NCI-H510A treated with DMSO at 0.1 percent for 48 hours (cell line): ENCODE measurements around the gene PPIP5K1.
"Not testable (repeated sequence)": the region's sequence is repeated elsewhere in the genome, so short reads cannot be mapped to it uniquely, and the experiment has no call there.

Experiments used
- DNase-seq: peaks from one replicate; lab custom pipeline; 2025; lab: John Stamatoyannopoulos, UW

PPIP5K1 gene

DNA sequence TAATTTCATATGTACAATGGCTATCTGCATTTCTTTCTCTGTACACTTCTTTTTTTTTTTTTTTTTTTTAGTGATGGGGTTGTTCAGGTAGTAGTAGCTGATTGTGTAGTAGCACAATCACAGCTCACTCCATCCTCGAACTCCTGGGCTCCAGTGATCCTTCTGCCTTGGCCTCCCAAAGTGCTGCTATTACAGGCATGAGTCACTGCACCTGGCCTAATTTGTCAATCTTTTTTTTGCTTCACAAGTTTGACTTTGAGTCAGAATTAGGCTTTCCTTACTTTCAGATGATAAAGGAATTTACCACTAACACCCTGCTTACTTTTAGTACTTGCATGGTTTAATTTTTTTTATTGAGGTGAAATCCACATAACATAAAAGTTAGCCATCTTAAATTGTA, 44.6 kb downstream of the PPIP5K1 start:
- DNase-seq: no peak

DNA sequence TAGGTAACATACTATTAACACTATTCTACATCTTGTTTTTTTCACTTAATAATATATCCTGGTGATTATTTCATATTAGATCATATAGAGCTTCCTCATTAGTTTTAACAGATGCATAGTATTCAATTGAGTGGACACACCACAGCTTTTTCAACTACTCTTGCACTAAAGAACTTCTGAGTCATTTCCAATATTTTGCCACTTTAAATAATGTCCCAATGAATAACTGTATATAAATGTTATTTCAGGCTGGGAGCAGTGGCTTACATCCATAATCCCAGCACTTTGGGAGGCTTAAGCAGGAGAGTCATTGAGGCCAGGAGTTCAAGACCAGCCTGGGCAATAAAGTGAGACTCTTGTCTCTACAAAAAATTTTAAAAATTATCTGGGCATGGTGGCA, 45.7 kb downstream of the PPIP5K1 start:
- DNase-seq: no peak

DNA sequence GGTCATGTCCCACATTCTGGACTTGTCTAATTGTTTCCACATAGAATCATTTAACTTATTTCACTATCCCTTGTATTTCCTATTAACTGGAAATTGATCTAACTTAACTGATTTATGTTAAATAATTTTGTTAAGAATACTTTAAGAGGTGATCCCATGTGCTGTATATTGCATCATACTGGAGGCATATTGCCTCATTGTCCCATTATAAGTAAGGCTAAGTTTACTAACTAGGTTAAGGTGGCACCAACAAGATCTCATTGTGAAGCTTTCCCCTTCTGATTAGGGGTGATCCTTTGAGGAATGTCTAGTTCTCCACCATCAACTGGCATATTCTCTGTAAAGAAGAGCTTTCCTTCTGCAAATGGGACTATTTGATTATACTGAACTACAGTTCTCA, 48.2 kb downstream of the PPIP5K1 start:
- DNase-seq: no peak

DNA sequence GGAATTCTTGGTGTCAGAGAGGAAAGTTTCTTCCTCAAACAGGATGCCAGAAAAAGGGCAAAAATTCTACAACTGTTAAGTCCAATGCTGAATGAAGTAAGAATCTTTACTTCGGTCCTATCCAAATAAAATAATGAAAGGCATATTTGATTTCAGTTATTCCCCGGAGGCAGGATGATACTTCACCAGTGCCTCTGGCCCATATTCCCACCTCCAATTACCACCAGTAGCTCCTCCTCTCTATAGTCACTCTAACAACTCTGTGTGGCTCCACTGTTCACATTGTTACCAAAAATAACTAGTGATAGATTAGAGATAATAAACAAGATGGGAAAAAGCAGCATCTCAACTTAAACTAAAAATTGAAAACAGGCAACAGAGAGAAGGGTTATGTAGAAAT, 51.9 kb downstream of the PPIP5K1 start:
- DNase-seq: no peak

DNA sequence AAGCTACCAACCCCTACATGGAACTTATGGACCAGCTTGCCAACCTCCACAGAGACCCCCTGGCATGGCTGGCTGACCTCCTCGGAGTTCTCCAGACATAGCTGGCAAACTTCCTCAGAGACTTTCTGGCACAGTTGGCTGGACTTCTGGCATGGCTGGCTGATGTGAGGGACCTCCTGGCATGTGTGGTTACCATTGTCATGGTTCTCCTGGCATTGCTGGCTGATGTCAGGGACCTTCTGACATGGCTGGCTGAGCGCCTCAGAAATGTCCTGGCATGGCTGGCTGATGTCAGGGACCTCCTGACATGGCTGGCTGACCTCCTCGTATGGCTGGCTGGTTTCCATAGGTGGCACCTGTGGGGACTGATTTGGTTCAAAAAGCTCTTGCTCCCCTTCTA, 55.1 kb downstream of the PPIP5K1 start:
- no peak for DNase-seq

DNA sequence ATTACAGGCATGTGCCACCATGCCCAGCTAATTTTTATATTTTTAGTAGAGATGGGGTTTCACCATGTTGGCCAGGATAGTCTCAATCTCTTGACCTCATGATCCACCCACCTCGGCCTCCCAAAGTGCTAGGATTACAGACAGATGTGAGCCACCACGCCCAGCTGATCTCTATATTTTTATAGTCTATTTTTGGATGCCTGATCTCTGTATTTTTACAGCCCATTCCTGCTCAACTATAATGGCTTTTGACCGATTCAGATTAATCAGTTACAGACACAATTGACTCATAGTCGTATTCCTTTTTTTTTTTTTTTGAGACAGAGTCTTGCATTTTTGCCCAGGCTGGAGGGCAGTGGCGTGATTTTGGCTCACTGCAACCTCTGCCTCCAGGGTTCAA, 57.2 kb downstream of the PPIP5K1 start:
- not testable (repeated sequence) for DNase-seq

DNA sequence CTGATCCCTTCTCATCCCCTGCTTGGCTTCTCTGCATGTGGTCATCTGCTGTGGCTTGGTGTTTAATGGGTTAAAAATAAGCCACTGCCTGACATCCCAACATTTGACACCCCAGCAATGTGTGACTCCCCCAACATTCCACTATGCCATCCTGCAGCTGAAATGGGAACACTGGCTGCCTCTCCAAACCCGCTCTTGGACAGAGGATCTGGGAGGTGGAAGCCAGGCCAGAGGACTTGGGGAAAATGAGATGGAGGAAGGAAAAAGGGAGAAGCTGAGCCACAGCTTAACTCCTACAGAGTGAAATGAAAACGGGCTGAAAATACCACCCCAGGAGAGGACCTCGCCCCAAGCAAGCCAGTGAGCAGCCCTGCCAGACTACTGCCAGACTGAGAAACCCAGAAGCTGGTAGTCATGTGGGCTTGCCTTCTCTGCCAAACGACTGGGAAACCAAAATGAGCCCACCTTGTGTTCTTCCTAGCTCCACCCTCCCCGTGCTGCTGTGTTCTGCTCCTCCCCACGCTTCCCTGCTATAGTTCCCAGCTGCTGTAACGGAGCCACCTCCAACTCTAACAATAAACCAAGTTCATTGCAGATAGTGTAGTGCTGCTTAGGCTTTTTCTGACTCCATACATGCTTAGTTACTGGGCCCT, 58.9 kb downstream of the PPIP5K1 start:
- no peak for DNase-seq

DNA sequence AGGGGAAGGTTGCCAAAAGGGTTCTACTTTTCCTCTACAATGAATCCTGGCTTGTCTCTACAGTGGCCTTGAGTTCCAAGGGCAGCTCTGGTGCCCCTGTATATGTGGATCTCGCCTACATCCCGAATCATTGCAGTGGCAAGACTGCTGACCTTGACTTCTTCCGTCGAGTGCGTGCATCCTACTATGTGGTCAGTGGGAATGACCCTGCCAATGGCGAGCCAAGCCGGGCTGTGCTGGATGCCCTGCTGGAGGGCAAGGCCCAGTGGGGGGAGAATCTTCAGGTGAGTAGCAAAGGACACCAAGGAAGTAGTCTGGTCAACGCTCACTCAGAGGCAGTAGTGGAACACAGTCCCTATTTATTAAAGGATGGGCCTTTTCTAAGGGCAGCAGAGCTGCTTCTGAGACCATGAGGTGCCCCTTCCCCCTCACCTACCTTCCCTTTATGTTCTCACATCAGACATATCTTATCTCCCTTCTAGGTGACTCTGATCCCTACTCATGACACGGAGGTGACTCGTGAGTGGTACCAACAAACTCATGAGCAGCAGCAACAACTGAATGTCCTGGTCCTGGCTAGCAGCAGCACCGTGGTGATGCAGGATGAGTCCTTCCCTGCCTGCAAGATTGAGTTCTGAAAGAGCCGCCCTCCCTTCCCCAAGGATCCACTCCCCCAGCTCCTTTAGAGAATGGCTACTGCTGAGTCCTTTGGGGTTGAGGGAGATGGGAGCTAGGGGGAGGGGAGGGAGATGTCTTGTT, 60.2 kb downstream of the PPIP5K1 start:
- no peak for DNase-seq

DNA sequence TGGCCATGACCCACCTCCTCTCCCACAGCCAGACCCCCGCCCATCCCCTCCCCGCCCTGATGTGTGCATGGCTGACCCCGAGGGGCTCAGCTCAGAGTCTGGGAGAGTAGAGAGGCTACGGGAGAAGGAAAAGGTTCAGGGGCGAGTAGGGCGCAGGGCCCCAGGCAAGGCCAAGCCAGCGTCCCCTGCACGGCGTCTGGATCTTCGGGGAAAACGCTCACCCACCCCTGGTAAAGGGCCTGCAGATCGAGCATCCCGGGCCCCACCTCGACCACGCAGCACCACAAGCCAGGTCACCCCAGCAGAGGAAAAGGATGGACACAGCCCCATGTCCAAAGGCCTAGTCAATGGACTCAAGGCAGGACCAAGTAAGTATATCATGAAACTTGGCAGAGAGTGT, 60.9 kb downstream of the PPIP5K1 start:
- no peak for DNase-seq

DNA sequence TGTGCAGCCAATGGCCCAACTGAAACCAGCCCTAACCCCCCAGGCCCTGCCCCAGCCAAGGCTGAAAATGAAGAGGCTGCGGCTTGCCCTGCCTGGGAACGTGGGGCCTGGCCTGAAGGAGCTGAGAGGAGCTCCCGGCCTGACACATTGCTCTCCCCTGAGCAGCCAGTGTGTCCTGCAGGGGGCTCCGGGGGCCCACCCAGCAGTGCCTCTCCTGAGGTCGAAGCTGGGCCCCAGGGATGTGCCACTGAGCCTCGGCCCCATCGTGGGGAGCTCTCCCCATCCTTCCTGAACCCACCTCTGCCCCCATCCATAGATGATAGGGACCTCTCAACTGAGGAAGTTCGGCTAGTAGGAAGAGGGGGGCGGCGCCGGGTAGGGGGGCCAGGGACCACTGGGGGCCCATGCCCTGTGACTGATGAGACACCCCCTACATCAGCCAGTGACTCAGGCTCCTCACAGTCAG, 61.4 kb downstream of the PPIP5K1 start:
- DNase-seq: no peak

DNA sequence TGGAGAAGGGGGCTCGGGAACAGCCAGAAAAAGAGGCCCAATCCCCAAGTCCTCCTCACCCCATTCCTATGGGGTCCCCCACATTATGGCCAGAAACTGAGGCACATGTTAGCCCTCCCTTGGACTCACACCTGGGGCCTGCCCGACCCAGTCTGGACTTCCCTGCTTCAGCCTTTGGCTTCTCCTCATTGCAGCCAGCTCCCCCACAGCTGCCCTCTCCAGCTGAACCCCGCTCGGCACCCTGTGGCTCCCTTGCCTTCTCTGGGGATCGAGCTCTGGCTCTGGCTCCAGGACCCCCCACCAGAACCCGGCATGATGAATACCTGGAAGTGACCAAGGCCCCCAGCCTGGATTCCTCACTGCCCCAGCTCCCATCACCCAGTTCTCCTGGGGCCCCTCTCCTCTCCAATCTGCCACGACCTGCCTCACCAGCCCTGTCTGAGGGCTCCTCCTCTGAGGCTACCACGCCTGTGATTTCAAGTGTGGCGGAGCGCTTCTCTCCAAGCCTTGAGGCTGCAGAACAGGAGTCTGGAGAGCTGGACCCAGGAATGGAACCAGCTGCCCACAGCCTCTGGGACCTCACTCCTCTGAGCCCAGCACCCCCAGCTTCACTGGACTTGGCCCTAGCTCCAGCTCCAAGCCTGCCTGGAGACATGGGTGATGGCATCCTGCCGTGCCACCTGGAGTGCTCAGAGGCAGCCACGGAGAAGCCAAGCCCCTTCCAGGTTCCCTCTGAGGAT, 62.0 kb downstream of the PPIP5K1 start:
- DNase-seq: no peak

DNA sequence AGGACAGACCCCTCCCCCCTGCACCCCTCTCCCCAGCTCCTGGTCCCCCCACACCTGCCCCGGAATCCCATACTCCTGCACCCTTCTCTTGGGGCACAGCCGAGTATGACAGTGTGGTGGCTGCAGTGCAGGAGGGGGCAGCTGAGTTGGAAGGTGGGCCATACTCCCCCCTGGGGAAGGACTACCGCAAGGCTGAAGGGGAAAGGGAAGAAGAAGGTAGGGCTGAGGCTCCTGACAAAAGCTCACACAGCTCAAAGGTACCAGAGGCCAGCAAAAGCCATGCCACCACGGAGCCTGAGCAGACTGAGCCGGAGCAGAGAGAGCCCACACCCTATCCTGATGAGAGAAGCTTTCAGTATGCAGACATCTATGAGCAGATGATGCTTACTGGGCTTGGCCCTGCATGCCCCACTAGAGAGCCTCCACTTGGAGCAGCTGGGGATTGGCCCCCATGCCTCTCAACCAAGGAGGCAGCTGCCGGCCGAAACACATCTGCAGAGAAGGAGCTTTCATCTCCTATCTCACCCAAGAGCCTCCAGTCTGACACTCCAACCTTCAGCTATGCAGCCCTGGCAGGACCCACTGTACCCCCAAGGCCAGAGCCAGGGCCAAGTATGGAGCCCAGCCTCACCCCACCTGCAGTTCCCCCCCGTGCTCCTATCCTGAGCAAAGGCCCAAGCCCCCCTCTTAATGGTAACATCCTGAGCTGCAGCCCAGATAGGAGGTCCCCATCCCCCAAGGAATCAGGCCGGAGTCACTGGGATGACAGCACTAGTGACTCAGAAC, 62.8 kb downstream of the PPIP5K1 start:
- no peak for DNase-seq

DNA sequence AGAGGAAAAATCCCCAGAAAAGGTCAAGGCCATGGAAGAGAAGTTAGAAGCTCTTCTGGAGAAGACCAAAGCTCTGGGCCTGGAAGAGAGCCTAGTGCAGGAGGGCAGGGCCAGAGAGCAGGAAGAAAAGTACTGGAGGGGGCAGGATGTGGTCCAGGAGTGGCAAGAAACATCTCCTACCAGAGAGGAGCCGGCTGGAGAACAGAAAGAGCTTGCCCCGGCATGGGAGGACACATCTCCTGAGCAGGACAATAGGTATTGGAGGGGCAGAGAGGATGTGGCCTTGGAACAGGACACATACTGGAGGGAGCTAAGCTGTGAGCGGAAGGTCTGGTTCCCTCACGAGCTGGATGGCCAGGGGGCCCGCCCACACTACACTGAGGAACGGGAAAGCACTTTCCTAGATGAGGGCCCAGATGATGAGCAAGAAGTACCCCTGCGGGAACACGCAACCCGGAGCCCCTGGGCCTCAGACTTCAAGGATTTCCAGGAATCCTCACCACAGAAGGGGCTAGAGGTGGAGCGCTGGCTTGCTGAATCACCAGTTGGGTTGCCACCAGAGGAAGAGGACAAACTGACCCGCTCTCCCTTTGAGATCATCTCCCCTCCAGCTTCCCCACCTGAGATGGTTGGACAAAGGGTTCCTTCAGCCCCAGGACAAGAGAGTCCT, 63.6 kb downstream of the PPIP5K1 start:
- no peak for DNase-seq

DNA sequence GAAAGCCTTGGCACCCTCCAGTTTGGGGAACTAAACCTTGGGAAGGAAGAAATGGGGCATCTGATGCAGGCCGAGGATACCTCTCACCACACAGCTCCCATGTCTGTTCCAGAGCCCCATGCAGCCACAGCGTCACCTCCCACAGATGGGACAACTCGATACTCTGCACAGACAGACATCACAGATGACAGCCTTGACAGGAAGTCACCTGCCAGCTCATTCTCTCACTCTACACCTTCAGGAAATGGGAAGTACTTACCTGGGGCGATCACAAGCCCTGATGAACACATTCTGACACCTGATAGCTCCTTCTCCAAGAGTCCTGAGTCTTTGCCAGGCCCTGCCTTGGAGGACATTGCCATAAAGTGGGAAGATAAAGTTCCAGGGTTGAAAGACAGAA, 64.9 kb downstream of the PPIP5K1 start:
- DNase-seq: no peak

DNA sequence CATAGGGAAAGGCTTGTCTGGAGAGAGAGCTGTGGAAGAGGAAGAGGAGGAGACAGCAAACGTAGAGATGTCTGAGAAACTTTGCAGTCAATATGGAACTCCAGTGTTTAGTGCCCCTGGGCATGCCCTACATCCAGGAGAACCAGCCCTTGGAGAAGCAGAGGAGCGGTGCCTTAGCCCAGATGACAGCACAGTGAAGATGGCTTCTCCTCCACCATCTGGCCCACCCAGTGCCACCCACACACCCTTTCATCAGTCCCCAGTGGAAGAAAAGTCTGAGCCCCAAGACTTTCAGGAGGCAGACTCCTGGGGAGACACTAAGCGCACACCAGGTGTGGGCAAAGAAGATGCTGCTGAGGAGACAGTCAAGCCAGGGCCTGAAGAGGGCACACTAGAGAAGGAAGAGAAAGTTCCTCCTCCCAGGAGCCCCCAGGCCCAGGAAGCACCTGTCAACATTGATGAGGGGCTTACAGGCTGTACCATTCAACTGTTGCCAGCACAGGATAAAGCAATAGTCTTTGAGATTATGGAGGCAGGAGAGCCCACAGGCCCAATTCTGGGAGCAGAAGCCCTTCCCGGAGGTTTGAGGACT, 65.7 kb downstream of the PPIP5K1 start:
- DNase-seq: no peak

DNA sequence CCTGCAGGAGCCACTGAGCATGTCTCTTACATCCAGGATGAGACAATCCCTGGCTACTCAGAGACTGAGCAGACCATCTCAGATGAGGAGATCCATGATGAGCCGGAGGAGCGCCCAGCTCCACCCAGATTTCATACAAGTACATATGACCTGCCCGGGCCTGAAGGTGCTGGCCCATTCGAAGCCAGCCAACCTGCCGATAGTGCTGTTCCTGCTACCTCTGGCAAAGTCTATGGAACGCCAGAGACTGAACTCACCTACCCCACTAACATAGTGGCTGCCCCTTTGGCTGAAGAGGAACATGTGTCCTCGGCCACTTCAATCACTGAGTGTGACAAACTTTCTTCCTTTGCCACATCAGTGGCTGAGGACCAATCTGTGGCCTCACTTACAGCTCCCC, 66.4 kb downstream of the PPIP5K1 start:
- DNase-seq: no peak

DNA sequence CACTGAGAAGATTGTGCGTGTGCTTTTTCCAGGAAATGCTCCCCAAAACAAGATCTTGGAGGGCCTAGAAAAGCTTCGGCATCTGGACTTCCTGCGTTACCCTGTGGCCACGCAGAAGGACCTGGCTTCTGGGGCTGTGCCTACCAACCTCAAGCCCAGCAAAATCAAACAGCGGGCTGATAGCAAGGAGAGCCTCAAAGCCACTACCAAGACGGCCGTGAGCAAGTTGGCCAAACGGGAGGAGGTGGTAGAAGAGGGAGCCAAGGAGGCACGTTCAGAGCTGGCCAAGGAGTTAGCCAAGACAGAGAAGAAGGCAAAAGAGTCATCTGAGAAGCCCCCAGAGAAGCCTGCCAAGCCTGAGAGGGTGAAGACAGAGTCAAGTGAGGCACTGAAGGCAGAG, 67.8 kb downstream of the PPIP5K1 start:
- no peak for DNase-seq

DNA sequence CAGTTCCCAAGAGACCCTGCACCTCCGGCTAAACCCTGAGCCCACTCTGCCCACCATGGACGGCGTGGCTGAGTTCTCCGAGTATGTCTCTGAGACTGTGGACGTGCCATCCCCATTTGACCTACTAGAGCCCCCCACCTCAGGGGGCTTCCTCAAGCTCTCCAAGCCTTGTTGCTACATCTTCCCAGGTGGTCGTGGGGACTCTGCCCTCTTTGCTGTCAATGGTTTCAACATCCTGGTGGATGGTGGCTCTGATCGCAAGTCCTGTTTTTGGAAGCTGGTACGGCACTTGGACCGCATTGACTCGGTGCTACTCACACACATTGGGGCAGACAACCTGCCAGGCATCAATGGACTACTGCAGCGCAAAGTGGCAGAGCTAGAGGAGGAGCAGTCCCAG, 68.6 kb downstream of the PPIP5K1 start:
- DNase-seq: no peak

DNA sequence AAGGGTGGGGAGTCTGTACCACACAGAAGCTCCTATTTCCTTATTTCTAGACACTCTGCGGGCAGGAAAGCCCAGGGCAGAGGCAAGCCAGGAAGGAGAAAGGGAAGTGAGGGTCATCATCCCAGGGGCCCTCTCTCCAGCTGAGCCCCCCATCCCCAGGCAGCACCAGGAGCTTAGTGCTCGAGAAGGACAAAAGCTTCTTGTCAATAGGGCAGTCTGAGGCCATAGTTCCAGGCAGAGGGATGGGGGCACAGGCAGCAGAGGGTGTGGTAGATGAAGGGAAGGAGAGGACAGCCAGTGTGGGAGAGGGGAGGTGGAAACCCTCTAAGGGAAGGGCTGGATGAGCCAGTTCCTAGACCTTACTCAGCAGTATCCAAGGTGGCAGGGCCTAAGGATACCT, 69.9 kb downstream of the PPIP5K1 start:
- DNase-seq: no peak

DNA sequence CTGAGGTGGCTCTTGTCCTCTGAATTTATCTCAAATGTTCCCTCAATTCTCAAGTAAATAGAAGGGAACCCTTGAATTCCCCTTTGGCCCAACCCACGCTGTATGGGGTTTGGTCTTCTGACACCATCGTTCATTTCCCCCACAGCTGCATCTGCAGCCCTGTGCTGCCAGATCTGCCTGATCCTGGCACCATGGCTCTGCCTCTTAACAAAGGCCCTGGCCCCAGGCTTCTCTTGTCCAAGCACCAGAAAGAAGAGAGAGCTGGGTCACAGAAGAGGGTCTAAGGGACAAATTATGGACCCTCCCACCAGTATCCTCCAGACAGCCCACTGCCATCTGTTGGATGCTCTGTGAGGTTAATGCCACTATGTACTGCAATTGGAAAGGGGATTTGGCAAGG, 70.8 kb downstream of the PPIP5K1 start:
- DNase-seq: no peak

DNA sequence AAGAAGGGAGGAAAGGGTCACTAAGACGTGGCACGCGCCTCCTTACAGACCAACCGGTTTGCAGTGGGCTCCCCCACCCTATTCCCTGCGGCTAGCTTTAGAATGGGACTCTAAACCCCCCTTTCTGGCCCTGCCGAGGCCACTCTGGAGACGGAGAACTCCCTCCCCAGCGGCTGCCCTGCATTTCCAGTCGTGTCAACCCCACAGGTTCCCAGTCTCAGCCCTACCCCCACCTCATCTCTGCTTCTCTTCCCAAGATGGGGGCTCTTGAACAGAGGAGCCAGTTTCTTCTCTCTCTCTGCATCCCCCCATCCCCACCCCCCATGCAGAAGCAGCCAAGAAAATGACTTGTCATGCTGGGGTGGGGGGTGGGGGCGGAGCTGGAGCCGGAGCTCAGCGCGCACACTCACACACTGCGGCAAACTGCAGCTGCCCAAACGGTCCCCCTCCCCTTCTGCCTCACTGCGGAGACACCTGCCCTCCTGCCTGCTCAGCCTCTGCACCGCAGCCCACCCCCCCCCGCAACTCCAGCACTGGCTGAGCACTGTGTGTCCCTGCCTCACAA, 71.7 kb downstream of the PPIP5K1 start:
- peak; percentile 72 for DNase-seq
